Prostate gland (tissue), 2 donors: ENCODE measurements around the gene RHOBTB1. TPM values are rescaled to one million over a fixed set of nuclear protein-coding genes. Genes with fewer than 3 reads are reported as not detected.

Source experiments
- DNase-seq: peaks from one replicate; pipeline ENCODE4 v3.0.0-alpha.2; 2019; ENCODE audit warnings: low spot score
- H3K27ac ChIP-seq, 2 donors: fragments of 200-600 bp; sonication (generic); 2 replicates each; pipeline ENCODE4 v1.5.1; 2017 to 2019
- H3K27me3 ChIP-seq: fragments of 200-600 bp; sonication (generic); replicated peaks from 2 replicates; pipeline ENCODE4 v1.5.1; 2019; ENCODE audit not compliant: insufficient read depth
- H3K36me3 ChIP-seq, 2 donors: fragments of 200-600 bp; sonication (generic); 1 replicate in 1 of 2; 2 replicates in 1 of 2; pipeline versions ENCODE4 v1.5.1 to v1.8.1; 2017 to 2019
- H3K4me1 ChIP-seq: fragments of 200-600 bp; sonication (generic); replicated peaks from 2 replicates; pipeline ENCODE4 v1.5.1; 2019
- H3K4me3 ChIP-seq, 2 donors: fragments of 200-600 bp; sonication (generic); 2 replicates each; pipeline ENCODE4 v1.5.1; 2017 to 2019
- H3K9me3 ChIP-seq: fragments of 200-600 bp; sonication (generic); 2 replicates; pipeline ENCODE4 v1.5.1; 2017
- POLR2A ChIP-seq: fragments of 450-650 bp; IDR thresholded peaks from one replicate; pipeline ENCODE4 v1.6.1; 2016; ENCODE audit warnings: antibody characterized with exemption, mild to moderate bottlenecking
- POLR2AphosphoS5 ChIP-seq: sonication (generic); formaldehyde crosslinking; IDR thresholded peaks from one replicate; pipeline ENCODE4 v1.6.1; 2017; ENCODE audit warnings: antibody characterized with exemption
- WGBS: methylation state at CpG from one replicate; pipeline ENCODE4 v1.1.5; 2018; 5-methylcytosine and 5-hydroxymethylcytosine counted together
- intact Hi-C: fragments of 100-400 bp; cut with DNase I; formaldehyde crosslinking; loops from one replicate; pipeline ENCODE4 v1.14.2; 2022
- total RNA-seq, 2 donors: library from RNA; depleted of rRNA; stranded (reverse); fragments of >200 nt; gene quantifications; one replicate each; pipeline ENCODE4 v1.1.0, GENCODE V29; 2016
- TF ChIP-seq, protein P1 (sequence below), 4 experiments: fragments of 200-600 bp in 2 of 4; fragments of 450-650 bp in 2 of 4; sonication (generic) in 2 of 4; IDR thresholded peaks; 1 replicate in 3 of 4; 2 replicates in 1 of 4; pipeline ENCODE4 v1.5.1; 2016 to 2019; ENCODE audit warnings: antibody characterized with exemption in 4 of 4, mild to moderate bottlenecking in 2 of 4, moderate library complexity in 2 of 4

The RHOBTB1 gene
- total RNA-seq, 2 donors from 2014 or later, result 4.9 to 28.9 TPM

DNA sequence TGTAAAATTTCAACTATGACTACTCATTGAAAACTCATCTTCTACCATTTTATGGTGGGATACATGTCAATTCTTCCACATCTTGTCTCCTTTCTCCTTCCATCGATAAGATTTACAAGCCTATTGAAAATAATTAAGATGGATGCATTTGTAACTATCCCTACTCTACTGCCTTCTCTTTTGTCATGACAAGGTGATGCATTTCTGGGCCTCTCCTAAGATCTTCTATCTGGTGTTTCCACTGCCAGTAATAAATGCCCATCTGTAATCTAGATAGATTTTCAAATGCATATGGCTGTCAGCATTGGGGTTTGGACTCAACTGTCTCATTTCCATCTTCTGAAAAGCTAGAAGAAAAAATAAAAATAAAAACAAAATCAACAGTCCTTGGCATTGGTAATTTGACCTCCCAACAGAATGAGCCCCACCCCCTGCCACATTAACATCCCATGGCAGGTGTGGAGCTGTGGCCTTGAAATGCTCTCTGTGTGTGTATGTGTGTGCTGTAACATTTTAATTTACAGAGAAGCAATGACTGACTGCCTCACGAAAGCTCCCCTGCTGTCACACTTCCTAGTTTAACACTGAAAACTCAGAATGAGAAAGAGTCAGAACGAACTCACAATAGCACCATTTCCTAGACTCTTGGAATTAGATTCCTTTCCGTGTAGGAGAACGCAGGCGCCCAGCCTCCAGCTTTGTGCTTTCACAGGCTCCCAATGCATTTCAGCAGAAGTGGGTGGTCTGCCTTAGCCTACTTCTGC is 74.2 kb downstream of the RHOBTB1 start:
- intact Hi-C loops, result no loop called here
- no peaks in the 10 kb centered on the region for H3K36me3 ChIP-seq
- TF ChIP-seq POLR2A (no peak), POLR2AphosphoS5 (no peak)
- TF ChIP-seq, protein P1, sequence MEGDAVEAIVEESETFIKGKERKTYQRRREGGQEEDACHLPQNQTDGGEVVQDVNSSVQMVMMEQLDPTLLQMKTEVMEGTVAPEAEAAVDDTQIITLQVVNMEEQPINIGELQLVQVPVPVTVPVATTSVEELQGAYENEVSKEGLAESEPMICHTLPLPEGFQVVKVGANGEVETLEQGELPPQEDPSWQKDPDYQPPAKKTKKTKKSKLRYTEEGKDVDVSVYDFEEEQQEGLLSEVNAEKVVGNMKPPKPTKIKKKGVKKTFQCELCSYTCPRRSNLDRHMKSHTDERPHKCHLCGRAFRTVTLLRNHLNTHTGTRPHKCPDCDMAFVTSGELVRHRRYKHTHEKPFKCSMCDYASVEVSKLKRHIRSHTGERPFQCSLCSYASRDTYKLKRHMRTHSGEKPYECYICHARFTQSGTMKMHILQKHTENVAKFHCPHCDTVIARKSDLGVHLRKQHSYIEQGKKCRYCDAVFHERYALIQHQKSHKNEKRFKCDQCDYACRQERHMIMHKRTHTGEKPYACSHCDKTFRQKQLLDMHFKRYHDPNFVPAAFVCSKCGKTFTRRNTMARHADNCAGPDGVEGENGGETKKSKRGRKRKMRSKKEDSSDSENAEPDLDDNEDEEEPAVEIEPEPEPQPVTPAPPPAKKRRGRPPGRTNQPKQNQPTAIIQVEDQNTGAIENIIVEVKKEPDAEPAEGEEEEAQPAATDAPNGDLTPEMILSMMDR (IDR thresholded peaks at IDR 0.05), result no peak
- no peaks in the 10 kb centered on the region for H3K4me1 ChIP-seq
- 88% methylated on average over 6 of the region's 6 CpGs for WGBS
- H3K9me3 ChIP-seq, result no peaks in the 10 kb centered on the region
- DNase-seq, result no peak
- H3K27ac ChIP-seq, result no peak overlapping the region
- no peaks in the 10 kb centered on the region for H3K27me3 ChIP-seq
- no peak overlapping the region for H3K4me3 ChIP-seq

DNA sequence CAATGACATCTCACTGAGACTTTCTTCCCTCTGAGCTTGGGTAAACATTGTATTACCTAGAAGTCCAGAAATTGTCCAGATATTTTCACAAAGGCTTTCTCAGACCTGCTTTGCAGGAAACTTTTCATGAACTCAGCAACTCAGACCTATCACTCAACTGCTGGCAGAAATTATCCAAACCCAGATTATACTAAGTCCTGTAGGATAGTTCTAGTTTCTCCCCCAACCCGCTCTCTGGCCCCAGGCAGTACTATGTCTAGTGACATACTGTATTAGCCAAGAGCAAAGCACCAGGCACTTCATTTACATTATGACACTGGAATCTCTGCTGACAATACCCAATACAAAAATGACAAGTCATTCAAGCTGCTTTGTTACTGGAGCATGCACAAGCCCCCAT is 75.0 kb downstream of the RHOBTB1 start:
- H3K9me3 ChIP-seq, result no peaks in the 10 kb centered on the region
- DNase-seq, result no peak

DNA sequence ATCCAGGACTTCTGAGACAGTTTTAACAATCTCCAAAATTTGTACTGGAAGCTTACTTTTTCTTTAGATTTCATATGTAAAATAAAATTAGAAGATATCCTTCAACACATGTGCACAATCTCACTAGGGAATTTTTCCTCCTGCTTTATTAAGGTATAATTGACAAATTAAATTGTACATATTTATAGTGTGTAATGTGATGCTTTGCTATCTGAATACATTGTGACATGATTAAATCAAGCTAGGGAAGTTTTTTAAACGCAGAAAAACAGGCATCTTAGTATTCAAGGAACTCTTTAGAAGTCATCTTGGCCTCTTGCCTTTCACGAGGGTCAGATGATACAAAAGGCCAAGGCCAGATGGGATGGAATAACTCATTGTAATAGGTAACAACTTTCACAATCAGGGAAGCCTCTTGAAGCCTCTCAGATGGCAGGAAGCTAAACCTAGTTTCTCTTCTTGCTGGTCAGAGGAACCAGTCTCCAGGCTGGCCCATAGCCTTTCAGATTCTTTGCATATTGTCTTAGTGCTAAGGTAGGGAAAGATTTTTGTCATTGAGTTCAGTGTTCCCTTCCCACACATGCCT is 78.7 kb downstream of the RHOBTB1 start:
- no peak overlapping the region for H3K27ac ChIP-seq
- no peaks in the 10 kb centered on the region for H3K4me1 ChIP-seq
- TF ChIP-seq POLR2AphosphoS5, result no peak
- TF ChIP-seq, protein P1 (IDR thresholded peaks at IDR 0.05), result no peak
- TF ChIP-seq POLR2A, result no peak
- no peak for DNase-seq
- no peaks in the 10 kb centered on the region for H3K9me3 ChIP-seq
- no peak overlapping the region for H3K4me3 ChIP-seq
- H3K27me3 ChIP-seq, result no peaks in the 10 kb centered on the region
- intact Hi-C loops, result no loop called here
- WGBS, result 39% methylated on average over 2 of the region's 2 CpGs
- H3K36me3 ChIP-seq, result no peaks in the 10 kb centered on the region

More for the DNA sequence above, 75.0 kb downstream of the RHOBTB1 start:
- Histone ChIP-seq H3K27ac (no peak overlapping the region), H3K4me1 (no peaks in the 10 kb centered on the region), H3K36me3 (no peaks in the 10 kb centered on the region), H3K27me3 (no peaks in the 10 kb centered on the region), H3K4me3 (no peak overlapping the region)
- 100% methylated on average over 1 of the region's 1 CpG for WGBS
- intact Hi-C loops, result no loop called here
- TF ChIP-seq POLR2AphosphoS5, result no peak

DNA sequence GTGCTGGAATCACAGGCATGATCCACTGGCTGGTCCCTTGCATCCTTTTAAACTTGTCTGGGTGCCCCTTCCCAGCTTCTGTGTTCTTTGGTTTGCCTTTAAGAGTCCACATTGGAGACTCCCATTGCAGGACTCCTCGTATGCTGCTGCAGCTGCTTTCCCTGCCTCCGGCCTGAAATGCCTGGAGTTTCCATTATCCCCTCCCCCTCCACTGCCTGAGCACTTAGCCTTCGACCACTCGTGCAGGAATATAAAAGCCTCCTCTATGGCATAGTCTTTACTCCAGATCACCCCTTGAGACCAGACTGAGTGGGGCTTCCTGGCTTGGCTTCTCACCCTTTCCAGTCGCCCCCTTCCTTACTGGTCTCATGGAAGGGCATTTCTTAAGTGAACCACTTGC is 80.2 kb downstream of the RHOBTB1 start:
- H3K27ac ChIP-seq, result no peak overlapping the region
- H3K27me3 ChIP-seq, result no peaks in the 10 kb centered on the region
- TF ChIP-seq POLR2AphosphoS5 (no peak), POLR2A (no peak)
- 85% methylated on average over 5 of the region's 5 CpGs for WGBS
- H3K9me3 ChIP-seq, result no peaks in the 10 kb centered on the region
- intact Hi-C loops, result no loop called here
- H3K4me3 ChIP-seq, result no peak overlapping the region
- H3K36me3 ChIP-seq, result no peaks in the 10 kb centered on the region
- no peaks in the 10 kb centered on the region for H3K4me1 ChIP-seq
- DNase-seq, result no peak

DNA sequence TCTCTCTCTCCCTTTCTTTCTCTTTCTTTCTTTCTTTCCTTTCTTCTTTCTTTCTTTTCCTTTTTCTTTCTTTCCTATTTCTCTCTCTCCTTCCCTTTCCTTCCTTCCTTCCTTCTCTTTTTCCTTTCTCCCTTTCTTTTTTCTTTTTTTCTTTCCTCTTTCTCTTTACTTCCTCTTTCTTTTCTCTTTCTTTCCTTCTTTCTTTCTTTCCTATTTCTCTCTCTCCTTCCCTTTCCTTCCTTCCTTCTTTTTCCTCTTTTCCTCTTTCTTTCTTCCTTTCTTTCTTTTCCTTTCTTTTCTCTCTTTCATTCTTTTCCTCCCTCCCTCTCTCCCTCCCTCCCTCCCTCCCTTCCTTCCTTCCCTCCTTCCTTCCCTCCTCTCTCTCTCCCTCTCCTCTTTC is 81.5 kb downstream of the RHOBTB1 start:
- TF ChIP-seq POLR2A (no peak), POLR2AphosphoS5 (no peak)
- TF ChIP-seq, protein P1 (IDR thresholded peaks at IDR 0.05), result no peak
- H3K9me3 ChIP-seq, result no peaks in the 10 kb centered on the region
- H3K36me3 ChIP-seq, result no peaks in the 10 kb centered on the region
- no peak overlapping the region for H3K27ac ChIP-seq
- no peaks in the 10 kb centered on the region for H3K27me3 ChIP-seq
- intact Hi-C loops, result no loop called here
- no peak for DNase-seq
- no peak overlapping the region for H3K4me3 ChIP-seq
- H3K4me1 ChIP-seq, result no peaks in the 10 kb centered on the region

DNA sequence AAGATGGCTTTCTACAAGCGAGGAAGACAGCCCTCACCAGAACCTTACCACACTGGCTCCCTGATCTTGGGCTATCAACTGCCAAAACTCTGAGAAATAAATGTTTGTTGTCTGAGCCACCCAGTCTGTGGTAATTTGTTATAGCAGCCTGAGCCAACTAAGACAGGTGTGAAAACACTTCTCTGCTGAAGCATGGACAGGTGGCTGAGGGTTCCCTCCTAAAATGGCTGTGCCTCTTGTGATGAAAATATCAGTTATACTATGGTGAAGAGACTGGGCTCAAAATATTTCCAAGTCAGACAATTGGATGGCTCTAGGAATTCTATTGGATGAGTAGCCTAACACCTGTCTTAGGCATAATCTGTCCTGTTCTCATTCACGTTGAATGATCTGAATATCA is 87.6 kb downstream of the RHOBTB1 start:
- Histone ChIP-seq H3K27me3 (no peaks in the 10 kb centered on the region), H3K4me1 (no peaks in the 10 kb centered on the region), H3K27ac (no peak overlapping the region), H3K4me3 (no peak overlapping the region), H3K9me3 (no peaks in the 10 kb centered on the region), H3K36me3 (no peaks in the 10 kb centered on the region)
- intact Hi-C loops, result no loop called here
- WGBS, result 93% methylated on average over 2 of the region's 2 CpGs
- TF ChIP-seq POLR2AphosphoS5, result no peak
- no peak for TF ChIP-seq POLR2A
- DNase-seq, result no peak
